ENCODE data around the gene CAMK4.

- TF ChIP-seq CTCF (conservative IDR thresholded peaks at IDR 0.05) (peak; percentile 71), EZH2 (IDR thresholded peaks at IDR 0.05; ENCODE audit: low read depth) (no peak)
Measured at GRCh38 chr5:111278858-111279504, 54.8 kb downstream of the CAMK4 start.

Measured in PC-9 (cell line).